HG02759 (cell line): ENCODE measurements around the gene FCN1.
"Not testable (repeated sequence)": the region's sequence is repeated elsewhere in the genome, so short reads cannot be mapped to it uniquely, and the experiment has no call there.

Experiments used
- ATAC-seq: cut with Tn5 transposase; IDR thresholded peaks from one replicate; pipeline ENCODE4 v1.9.1; 2021; ENCODE audit warnings: mild to moderate bottlenecking, moderate library complexity; ENCODE audit not compliant: unreplicated experiment

Gene FCN1

GRCh38 chr9:134860510-134860909 is 57.2 kb downstream of the FCN1 start:
- ATAC-seq, result no peak

- peak; percentile 87 for ATAC-seq
These were observed 59.5 kb downstream of the FCN1 start for GRCh38 chr9:134858051-134858841.

DNA sequence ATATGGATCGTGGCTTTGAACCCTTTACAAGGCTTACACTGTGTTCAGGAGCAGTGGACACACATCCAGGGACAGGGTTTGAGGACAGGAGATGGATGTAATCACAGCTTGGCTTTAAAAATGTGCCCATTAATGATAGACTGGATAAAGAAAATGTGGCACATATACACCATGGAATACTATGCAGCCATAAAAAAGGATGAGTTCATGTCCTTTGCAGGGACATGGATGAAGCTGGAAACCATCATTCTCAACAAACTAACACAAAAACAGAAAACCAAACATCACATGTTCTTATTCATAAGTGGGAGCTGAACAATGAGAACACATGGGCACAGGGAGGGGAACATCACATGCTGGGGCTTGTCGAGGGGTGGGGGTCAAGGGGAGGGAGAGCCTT is 60.3 kb downstream of the FCN1 start:
- not testable (repeated sequence) for ATAC-seq

GRCh38 chr9:134855900-134856377 is 61.8 kb downstream of the FCN1 start:
- no peak for ATAC-seq
